ENCODE measurements around the gene S100A8. TPM values are rescaled to one million over a fixed set of nuclear protein-coding genes. Genes with fewer than 3 reads are reported as not detected.

S100A8 gene
- total RNA-seq, 1 experiment from 2014 or later, result not detected

DNA sequence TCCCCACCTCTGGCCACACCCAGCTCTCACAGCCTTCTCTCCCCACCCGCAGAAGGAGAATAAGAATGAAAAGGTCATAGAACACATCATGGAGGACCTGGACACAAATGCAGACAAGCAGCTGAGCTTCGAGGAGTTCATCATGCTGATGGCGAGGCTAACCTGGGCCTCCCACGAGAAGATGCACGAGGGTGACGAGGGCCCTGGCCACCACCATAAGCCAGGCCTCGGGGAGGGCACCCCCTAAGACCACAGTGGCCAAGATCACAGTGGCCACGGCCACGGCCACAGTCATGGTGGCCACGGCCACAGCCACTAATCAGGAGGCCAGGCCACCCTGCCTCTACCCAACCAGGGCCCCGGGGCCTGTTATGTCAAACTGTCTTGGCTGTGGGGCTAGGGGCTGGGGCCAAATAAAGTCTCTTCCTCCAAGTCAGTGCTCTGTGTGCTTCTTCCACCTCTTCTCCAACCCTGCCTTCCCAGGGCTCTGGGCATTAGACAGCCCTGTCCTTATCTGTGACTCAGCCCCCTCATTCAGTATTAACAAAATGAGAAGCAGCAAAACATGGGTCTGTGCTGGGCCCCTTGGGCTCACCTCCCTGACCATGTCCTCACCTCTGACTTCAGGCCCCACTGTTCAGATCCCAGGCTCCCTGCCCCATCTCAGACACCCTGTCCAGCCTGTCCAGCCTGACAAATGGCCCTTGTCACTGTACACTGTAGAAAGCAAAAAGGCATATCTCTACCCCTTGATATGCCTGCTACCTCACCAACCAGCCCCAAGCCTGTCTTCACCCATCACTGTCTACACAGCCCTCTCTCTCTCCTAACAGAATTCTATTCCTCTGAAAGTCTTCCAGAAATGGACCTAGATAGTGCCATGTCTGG is 30.0 kb downstream of the S100A8 start:
- Histone ChIP-seq H3K4me3 (ENCODE audit: low read depth in 2 of 2, low read length in 2 of 2) (no peak overlapping the region), H3K9me3 (ENCODE audit: control insufficient read depth, insufficient read depth, low read depth, low read length) (no peaks in the 10 kb centered on the region), H3K27ac (ENCODE audit: low read length) (no peak overlapping the region), H3K4me1 (ENCODE audit: control insufficient read depth, insufficient read depth, low read length) (no peaks in the 10 kb centered on the region), H3K36me3 (ENCODE audit: control insufficient read depth, insufficient read depth, low read length) (no peaks in the 10 kb centered on the region), H3K27me3 (ENCODE audit: control insufficient read depth, insufficient read depth, low read length) (no peaks in the 10 kb centered on the region; the same call in 1 of the 2 replicates)
- DNase-seq (ENCODE audit: low read depth, low spot score) (no peak), ATAC-seq (0 out of 2 replicates have a peak, but pooled peaks have one; percentile 19)
- POLR2A ChIA-PET, result no interaction called here
- no TSS peak for BruUV-seq (replicated peaks)
- TF ChIP-seq, protein P1, sequence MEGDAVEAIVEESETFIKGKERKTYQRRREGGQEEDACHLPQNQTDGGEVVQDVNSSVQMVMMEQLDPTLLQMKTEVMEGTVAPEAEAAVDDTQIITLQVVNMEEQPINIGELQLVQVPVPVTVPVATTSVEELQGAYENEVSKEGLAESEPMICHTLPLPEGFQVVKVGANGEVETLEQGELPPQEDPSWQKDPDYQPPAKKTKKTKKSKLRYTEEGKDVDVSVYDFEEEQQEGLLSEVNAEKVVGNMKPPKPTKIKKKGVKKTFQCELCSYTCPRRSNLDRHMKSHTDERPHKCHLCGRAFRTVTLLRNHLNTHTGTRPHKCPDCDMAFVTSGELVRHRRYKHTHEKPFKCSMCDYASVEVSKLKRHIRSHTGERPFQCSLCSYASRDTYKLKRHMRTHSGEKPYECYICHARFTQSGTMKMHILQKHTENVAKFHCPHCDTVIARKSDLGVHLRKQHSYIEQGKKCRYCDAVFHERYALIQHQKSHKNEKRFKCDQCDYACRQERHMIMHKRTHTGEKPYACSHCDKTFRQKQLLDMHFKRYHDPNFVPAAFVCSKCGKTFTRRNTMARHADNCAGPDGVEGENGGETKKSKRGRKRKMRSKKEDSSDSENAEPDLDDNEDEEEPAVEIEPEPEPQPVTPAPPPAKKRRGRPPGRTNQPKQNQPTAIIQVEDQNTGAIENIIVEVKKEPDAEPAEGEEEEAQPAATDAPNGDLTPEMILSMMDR (IDR thresholded peaks at IDR 0.05), result no peak
- no peak for TF ChIP-seq POLR2AphosphoS5 (IDR thresholded peaks at IDR 0.05; ENCODE audit: low read depth, low read length)
- TF ChIP-seq, protein P2, sequence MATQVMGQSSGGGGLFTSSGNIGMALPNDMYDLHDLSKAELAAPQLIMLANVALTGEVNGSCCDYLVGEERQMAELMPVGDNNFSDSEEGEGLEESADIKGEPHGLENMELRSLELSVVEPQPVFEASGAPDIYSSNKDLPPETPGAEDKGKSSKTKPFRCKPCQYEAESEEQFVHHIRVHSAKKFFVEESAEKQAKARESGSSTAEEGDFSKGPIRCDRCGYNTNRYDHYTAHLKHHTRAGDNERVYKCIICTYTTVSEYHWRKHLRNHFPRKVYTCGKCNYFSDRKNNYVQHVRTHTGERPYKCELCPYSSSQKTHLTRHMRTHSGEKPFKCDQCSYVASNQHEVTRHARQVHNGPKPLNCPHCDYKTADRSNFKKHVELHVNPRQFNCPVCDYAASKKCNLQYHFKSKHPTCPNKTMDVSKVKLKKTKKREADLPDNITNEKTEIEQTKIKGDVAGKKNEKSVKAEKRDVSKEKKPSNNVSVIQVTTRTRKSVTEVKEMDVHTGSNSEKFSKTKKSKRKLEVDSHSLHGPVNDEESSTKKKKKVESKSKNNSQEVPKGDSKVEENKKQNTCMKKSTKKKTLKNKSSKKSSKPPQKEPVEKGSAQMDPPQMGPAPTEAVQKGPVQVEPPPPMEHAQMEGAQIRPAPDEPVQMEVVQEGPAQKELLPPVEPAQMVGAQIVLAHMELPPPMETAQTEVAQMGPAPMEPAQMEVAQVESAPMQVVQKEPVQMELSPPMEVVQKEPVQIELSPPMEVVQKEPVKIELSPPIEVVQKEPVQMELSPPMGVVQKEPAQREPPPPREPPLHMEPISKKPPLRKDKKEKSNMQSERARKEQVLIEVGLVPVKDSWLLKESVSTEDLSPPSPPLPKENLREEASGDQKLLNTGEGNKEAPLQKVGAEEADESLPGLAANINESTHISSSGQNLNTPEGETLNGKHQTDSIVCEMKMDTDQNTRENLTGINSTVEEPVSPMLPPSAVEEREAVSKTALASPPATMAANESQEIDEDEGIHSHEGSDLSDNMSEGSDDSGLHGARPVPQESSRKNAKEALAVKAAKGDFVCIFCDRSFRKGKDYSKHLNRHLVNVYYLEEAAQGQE (IDR thresholded peaks at IDR 0.05; ENCODE audit: insufficient read depth in 1 of 2, low read depth in 2 of 2, low read length in 1 of 2), result no peak
- TF ChIP-seq TCF7L2 (IDR thresholded peaks at IDR 0.05; ENCODE audit: low read depth, low read length), result no peak
- TF ChIP-seq SIN3A (IDR thresholded peaks at IDR 0.05; ENCODE audit: borderline replicate concordance, insufficient read depth, low read depth, low read length), result no peak
- CTCF ChIA-PET, result no interaction called here
- in situ Hi-C loops (cut with HindIII; ENCODE audit: low pct_unique_long_range_greater_than_20kb, low sequenced_read_pairs), result loop anchor here (25.0 kb wide), 1 partner anchor 251 kb away; the partner anchor contains the start of genes S100A14 and S100A16
- intact Hi-C loops (cut with micrococcal nuclease; ENCODE audit: unreplicated experiment), result no loop called here

DNA sequence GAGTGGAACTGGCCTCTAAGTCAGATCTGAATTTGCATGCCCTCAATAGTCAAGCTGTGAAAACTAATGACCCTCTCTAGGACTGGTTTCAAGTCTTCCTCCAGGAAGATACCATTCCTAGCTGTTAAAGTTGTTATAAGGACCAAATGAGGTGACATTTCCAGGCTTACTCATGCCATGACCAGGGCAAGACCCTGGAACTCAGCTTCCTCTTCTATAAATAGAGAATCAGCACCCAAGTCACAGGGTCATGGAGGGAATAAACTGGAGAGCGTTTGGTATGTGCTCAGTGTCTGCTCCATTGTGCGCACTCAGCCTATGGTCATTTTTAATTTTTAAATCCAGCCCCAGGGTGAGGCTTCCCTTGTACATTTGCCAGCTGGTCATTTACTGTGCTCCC is 30.7 kb downstream of the S100A8 start:
- intact Hi-C loops (cut with micrococcal nuclease; ENCODE audit: unreplicated experiment), result no loop called here
- Histone ChIP-seq H3K27me3 (ENCODE audit: control insufficient read depth, insufficient read depth, low read length) (no peaks in the 10 kb centered on the region; the same call in 1 of the 2 replicates), H3K4me3 (ENCODE audit: low read depth in 2 of 2, low read length in 2 of 2) (no peak overlapping the region), H3K27ac (ENCODE audit: low read length) (no peak overlapping the region), H3K9me3 (ENCODE audit: control insufficient read depth, insufficient read depth, low read depth, low read length) (no peaks in the 10 kb centered on the region), H3K36me3 (ENCODE audit: control insufficient read depth, insufficient read depth, low read length) (no peaks in the 10 kb centered on the region), H3K4me1 (ENCODE audit: control insufficient read depth, insufficient read depth, low read length) (no peaks in the 10 kb centered on the region)
- no TSS peak for BruUV-seq (replicated peaks)
- DNase-seq (ENCODE audit: low read depth, low spot score) (no peak), ATAC-seq (no peak)
- TF ChIP-seq SIN3A (IDR thresholded peaks at IDR 0.05; ENCODE audit: borderline replicate concordance, insufficient read depth, low read depth, low read length) (no peak), POLR2AphosphoS5 (IDR thresholded peaks at IDR 0.05; ENCODE audit: low read depth, low read length) (no peak), TCF7L2 (IDR thresholded peaks at IDR 0.05; ENCODE audit: low read depth, low read length) (no peak)
- TF ChIP-seq, protein P2 (IDR thresholded peaks at IDR 0.05; ENCODE audit: insufficient read depth in 1 of 2, low read depth in 2 of 2, low read length in 1 of 2), result no peak
- TF ChIP-seq, protein P1 (IDR thresholded peaks at IDR 0.05), result no peak
- ChIA-PET CTCF (no interaction called here), POLR2A (no interaction called here)
- in situ Hi-C loops (cut with HindIII; ENCODE audit: low pct_unique_long_range_greater_than_20kb, low sequenced_read_pairs), result loop anchor here (25.0 kb wide), 1 partner anchor 252 kb away; the partner anchor contains the start of genes S100A14 and S100A16
